Astrocyte of the hippocampus (primary cell): ENCODE data around the gene TLE7.

Experiments
- DNase-seq: peaks from one replicate; pipeline ENCODE4 v3.0.0; 2011; ENCODE audit warnings: low read depth, low spot score

The TLE7 gene

GRCh38 chr16:71442051-71442440 is at the start of gene TLE7:
Gene TLE7, minus strand, starts transcription at chr16:71442054. Its CDS starts 8,730 bp downstream, at chr16:71433324.
- DNase-seq: no peak

GRCh38 chr16:71491054-71491453 is 49.2 kb upstream of the TLE7 start:
- DNase-seq: no peak

- no peak for DNase-seq
Measured at GRCh38 chr16:71490361-71490760, 48.5 kb upstream of the TLE7 start.

GRCh38 chr16:71489122-71489521 is 47.3 kb upstream of the TLE7 start, which contains the start of gene ZNF19:
Gene ZNF19, minus strand, starts transcription at chr16:71489324. Its CDS starts 7,210 bp downstream, at chr16:71482114.
- no peak for DNase-seq

GRCh38 chr16:71484006-71484893 is 42.4 kb upstream of the TLE7 start:
- peak; percentile 95 for DNase-seq

- DNase-seq: no peak
Measured at GRCh38 chr16:71482569-71482968, 40.7 kb upstream of the TLE7 start.

GRCh38 chr16:71480956-71481355 is 39.1 kb upstream of the TLE7 start:
- no peak for DNase-seq

GRCh38 chr16:71479420-71479819 is 37.6 kb upstream of the TLE7 start:
- DNase-seq: no peak

GRCh38 chr16:71476457-71477124 is 34.7 kb upstream of the TLE7 start:
- no peak for DNase-seq

GRCh38 chr16:71474864-71475263 is 33.0 kb upstream of the TLE7 start:
- peak; percentile 87 for DNase-seq

- DNase-seq: peak; percentile 8
Measured at GRCh38 chr16:71473891-71474290, 32.0 kb upstream of the TLE7 start.

- no peak for DNase-seq
Measured at GRCh38 chr16:71472931-71473330, 31.1 kb upstream of the TLE7 start.

- peak; percentile 7 for DNase-seq
Measured at GRCh38 chr16:71472051-71472450, 30.2 kb upstream of the TLE7 start.

GRCh38 chr16:71467810-71468209 is 26.0 kb upstream of the TLE7 start:
- peak; percentile 71 for DNase-seq

GRCh38 chr16:71464231-71464630 is 22.4 kb upstream of the TLE7 start:
- no peak for DNase-seq

GRCh38 chr16:71461686-71462648 is 20.1 kb upstream of the TLE7 start, which contains the start of gene ZNF23:
Gene ZNF23, minus strand, starts transcription at chr16:71462247. Its CDS starts 5,451 bp downstream, at chr16:71456796.
- peak; percentile 89 for DNase-seq

GRCh38 chr16:71460941-71461340 is 19.1 kb upstream of the TLE7 start:
- DNase-seq: no peak

GRCh38 chr16:71460236-71460635 is 18.4 kb upstream of the TLE7 start:
- DNase-seq: peak; percentile 68

GRCh38 chr16:71459510-71459909 is 17.7 kb upstream of the TLE7 start:
- DNase-seq: no peak

GRCh38 chr16:71456801-71457200 is 14.9 kb upstream of the TLE7 start:
- no peak for DNase-seq

GRCh38 chr16:71453036-71453435 is 11.2 kb upstream of the TLE7 start:
- no peak for DNase-seq
